HG03571 (cell line): ENCODE results near the gene EPHB2.

Experiments
- ATAC-seq: cut with Tn5 transposase; IDR thresholded peaks from one replicate; pipeline ENCODE4 v1.9.1; 2021; ENCODE audit not compliant: unreplicated experiment

The EPHB2 gene

DNA sequence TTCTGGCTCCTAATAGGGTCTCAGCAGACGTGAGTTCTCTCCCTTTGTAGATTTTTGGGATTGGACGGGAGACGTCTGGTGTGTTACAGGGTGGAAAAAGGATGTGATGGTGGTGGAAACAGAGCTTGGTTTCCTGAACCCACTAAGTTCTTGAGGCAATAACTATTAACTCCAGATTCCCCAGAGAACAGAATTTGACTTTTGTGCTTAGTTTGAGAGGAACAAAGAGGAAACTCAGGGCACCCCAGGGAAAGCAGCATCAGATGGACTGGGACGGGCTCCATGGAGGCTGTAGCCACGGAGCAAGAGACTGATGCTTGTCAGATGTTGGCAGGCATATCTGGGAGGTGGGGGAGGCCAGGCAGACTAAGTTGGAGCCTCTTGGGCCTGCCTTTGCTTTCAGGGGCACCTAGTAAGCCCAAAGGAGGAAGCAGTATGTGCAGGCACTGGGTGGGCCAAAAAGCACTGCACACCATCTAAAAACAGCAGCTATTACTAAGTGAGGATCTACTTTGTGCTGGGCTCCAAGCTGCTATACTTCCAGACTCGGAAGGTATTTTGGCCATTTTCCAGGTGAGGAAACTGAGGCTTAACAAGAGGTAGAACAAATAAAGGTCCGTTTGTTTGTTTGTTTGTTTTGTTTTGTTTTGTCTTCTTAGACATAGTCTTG lies 66.9 kb downstream of the EPHB2 start:
- ATAC-seq: no peak

DNA sequence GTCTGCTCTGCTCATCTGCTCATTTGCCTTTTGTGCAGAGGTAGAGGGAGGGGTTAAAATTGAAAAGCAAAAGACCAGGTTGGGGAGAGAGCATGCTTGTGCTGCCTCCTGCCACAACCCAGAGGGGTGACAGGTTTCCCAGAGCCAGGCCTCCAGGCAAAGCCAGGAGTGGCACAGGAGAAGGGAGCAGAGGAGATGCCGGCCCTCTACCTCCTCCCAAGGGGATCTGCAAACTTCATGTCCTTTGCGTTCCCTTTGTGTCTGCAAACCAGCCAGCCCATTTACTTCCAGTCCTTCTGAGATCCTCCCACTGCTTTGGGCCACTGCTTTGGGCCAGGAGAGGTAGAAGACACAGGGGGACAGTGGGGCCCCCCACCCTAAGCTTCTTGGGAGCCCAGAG lies 67.8 kb downstream of the EPHB2 start:
- no peak for ATAC-seq

DNA sequence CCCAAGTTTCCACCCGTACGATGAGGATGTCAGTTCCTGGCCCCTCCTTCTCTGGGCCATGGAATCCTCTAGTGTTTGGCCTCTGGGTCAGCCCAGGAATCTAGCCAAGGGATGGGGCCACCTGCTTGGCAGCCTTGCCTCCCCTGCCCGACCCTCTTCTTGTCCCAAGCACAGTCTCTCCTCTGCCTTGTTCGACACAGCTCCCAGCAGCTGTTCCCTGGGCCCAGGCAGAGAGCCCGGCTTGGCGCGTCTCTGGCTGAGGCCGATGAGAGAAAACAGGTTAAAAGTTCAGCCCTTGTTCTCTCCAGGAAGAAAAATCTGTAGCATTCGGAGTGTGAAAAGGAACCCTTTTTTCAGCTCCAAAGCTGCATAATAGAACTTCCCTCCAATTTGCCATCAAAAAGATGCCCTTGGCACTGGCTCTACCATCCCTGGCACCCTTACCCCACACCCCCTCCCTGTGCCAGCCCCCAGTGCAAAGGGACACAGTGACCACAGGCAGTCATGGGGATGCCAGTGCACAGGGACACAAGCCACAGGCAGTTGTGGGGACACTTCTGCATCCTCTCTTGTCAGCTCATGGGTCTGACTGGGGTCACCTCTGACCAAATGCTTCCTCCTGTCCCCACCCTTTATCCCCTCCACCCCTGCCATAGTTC lies 68.4 kb downstream of the EPHB2 start:
- ATAC-seq: no peak

DNA sequence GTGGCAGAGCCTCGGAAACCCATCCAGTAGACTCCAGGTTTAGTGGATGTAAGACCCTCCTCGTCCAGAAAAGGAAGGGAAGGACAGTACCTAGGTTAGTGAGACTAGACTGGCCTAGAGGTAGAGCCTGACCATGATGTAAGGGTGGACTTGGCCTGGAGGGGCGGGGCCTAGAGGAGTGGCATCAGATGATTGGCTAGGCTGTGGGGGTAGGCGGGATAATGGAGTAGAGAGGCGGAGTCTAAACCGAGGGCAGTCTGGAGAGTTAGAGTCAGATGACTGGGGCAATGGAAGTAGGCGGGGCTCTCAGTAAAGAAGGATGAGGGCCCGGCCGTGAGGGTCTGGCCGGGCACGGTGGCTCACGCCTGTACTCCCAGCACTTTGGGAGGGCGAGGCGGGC lies 70.1 kb downstream of the EPHB2 start:
- ATAC-seq: no peak

DNA sequence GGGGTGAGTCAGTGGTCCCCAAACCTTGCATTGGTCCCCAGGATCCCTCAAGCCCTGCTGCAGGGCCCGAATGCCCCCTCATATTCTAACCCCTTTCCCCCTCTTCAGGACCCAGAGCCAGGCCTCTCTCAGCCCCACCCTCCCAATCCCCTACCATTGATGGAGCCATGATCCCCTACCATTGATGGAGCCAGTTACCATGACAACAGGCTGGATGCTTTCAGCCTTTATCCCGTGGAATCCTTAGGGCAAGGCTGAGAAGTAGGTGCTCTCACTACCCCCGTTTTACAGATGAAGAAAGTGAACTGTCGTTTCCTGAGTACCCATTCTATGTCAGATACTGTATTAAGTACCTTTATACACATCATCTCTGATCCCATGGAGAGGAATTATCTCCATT lies 70.8 kb downstream of the EPHB2 start:
- ATAC-seq: no peak

GRCh38 chr1:22782406-22782805 lies 71.8 kb downstream of the EPHB2 start:
- ATAC-seq: no peak

DNA sequence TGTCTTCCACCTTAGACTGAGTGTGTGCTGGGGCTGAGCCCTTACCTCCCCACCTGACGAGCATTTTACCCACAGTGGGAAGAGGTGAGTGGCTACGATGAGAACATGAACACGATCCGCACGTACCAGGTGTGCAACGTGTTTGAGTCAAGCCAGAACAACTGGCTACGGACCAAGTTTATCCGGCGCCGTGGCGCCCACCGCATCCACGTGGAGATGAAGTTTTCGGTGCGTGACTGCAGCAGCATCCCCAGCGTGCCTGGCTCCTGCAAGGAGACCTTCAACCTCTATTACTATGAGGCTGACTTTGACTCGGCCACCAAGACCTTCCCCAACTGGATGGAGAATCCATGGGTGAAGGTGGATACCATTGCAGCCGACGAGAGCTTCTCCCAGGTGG lies 73.7 kb downstream of the EPHB2 start:
- no peak for ATAC-seq

- no peak for ATAC-seq
These were observed 74.1 kb downstream of the EPHB2 start for GRCh38 chr1:22784737-22785136.

DNA sequence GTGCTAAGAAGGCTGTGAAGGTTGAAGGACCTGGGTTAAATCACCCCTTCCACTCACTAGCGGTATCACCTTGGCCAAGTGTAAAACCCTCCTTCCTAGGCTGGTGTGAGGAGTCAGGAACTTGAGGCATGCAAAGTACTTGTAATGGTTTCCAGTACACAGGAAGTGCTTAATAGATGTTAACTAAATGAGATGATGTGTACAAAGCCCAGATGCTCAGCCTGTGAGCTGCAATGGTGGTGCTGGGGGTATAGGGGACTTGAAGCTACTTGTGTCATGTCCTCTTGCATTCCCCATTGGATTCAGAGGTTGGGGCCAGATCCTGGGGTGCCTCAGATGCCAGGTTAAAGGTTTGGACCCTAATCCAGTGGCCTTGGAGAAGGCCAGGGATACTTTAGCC lies 75.5 kb downstream of the EPHB2 start:
- no peak for ATAC-seq

DNA sequence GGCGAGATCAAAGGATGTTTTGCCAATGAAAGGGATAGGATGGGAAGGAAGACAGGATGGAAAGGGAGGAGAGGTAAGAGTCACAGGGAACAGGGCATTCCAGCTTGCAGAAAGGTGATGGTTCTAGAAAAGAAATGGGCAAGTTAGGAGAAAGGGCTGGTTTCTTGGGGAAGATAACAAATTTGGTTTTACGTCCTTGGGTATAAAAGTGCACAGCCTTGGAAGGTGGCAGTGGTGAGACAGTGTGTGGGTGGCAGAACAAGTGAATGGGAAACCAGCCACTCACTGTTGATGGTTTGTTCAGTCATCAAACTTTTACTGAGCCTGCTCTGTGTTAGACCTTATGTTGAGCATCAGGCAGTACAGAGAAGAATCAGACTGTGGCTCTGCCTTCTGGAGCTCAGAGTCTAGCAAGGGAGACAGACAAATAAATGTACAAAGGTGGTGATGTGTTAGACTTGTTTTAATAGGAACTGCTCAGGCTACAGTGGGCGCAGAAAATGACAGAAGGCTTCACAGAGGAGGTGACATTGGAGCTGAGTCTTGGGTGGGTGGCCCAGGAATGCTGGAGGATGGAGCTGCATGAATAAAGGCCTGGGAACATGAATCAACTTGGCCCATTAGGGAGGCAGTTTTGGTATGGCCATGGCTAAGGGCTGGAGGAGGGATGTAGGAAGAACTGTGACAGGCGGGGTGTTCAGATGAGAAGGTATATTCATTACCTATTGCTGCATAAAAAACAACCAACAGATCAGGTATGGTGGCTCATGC lies 76.3 kb downstream of the EPHB2 start:
- ATAC-seq: no peak

GRCh38 chr1:22787636-22788035 lies 77.0 kb downstream of the EPHB2 start:
- no peak for ATAC-seq

- ATAC-seq: no peak
These were observed 77.6 kb downstream of the EPHB2 start for GRCh38 chr1:22788254-22788661.

GRCh38 chr1:22789356-22789994 lies 78.8 kb downstream of the EPHB2 start:
- no peak for ATAC-seq

- ATAC-seq: no peak
These were observed 79.8 kb downstream of the EPHB2 start for GRCh38 chr1:22790232-22791008.

- no peak for ATAC-seq
These were observed 81.2 kb downstream of the EPHB2 start for GRCh38 chr1:22791831-22792347.

- no peak for ATAC-seq
These were observed 81.9 kb downstream of the EPHB2 start for GRCh38 chr1:22792396-22793160.

DNA sequence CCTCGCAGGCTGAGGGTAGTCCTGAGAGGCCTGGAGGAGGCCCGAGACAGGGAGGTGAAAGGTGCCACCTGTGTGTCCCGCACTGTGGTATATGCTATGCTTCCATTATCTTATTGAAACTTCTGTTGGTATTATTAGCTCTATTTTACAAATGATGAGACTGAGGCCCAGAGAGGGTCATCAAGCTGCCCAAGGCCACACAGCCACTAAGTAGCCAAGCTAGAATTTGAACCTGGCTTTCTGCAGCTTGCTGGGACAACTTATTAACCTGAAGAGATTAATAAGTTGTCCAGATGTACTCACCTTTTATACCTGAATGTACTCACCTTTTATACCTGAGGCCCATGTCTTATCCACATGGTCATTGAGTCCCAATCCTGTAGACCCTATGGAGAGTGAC lies 83.0 kb downstream of the EPHB2 start:
- ATAC-seq: no peak

GRCh38 chr1:22794647-22795365 lies 84.2 kb downstream of the EPHB2 start:
- no peak for ATAC-seq

- ATAC-seq: no peak
These were observed 84.7 kb downstream of the EPHB2 start for GRCh38 chr1:22795366-22795714.
